WI38 (cell line): ENCODE measurements around the gene TRDN.
"Not testable (repeated sequence)": the region's sequence is repeated elsewhere in the genome, so short reads cannot be mapped to it uniquely, and the experiment has no call there.

ENCODE experiments used
- H3K4me3 ChIP-seq: 2 replicates; pipeline ENCODE4 v1.5.1; 2011; ENCODE audit warnings: low read depth, mild to moderate bottlenecking, control low read depth, low read length
- CTCF ChIP-seq: IDR thresholded peaks from 2 replicates; pipeline ENCODE4 v1.5.1; 2012; ENCODE audit warnings: low read depth, mild to moderate bottlenecking, control low read depth, low read length

The TRDN gene

GRCh38 chr6:123240626-123241025 is 396.1 kb downstream of the TRDN start:
- no peak for TF ChIP-seq CTCF
- no peak overlapping the region for H3K4me3 ChIP-seq

DNA sequence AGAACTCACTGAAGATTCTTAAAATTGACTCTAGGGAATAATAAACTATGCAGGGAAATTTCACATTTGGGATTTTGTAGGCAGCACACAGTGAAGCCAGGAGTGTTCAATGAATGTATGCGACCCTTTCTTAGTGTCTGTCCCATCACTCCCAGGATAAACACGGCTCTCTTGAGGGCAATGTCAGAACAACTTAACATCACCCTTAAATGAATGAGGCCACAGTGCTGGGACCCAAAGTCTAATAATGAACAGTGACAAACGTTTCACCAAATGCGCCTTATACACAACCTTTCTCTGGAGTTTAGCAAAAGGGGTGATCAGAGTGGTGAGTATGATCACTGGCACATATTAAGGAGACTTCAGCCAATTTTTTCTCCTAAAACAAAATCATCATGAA is 403.4 kb downstream of the TRDN start:
- no peak for TF ChIP-seq CTCF
- no peak overlapping the region for H3K4me3 ChIP-seq

DNA sequence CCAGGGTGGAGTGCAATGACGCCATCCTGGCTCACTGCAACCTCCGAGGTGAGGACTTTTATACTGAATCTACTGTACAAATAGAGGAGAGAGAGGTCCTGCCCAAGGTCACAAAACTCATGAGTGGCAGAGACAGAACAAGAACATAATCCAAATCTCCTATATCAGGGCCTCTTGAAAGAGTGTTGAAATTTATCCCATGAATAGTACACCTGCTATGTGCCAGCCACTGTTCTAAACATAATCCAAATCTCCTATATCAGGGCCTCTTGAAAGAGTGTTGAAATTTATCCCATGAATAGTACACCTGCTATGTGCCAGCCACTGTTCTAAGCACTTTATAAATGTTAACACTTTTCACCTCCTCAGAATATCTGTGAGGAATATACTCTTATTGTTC is 409.0 kb downstream of the TRDN start:
- H3K4me3 ChIP-seq: not testable (repeated sequence)

DNA sequence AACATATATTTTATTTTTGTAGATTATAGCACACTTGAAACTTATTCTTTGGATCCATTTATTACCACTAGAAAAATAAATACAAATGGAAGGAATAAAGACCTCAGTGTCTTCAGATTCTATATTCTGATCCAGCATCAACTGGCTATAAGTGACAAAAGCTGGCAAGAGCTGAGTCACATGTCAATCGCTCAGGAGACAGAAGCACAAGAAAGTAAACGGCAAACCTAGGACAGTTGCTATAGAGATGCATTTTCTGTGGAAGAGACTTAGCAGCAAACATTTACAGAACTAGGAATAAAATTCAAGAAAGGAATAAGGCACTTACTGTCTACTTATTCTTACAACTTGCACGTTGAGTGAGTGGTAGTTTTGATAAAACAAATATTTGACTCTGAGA is 410.4 kb downstream of the TRDN start:
- H3K4me3 ChIP-seq: no peak overlapping the region
- no peak for TF ChIP-seq CTCF

DNA sequence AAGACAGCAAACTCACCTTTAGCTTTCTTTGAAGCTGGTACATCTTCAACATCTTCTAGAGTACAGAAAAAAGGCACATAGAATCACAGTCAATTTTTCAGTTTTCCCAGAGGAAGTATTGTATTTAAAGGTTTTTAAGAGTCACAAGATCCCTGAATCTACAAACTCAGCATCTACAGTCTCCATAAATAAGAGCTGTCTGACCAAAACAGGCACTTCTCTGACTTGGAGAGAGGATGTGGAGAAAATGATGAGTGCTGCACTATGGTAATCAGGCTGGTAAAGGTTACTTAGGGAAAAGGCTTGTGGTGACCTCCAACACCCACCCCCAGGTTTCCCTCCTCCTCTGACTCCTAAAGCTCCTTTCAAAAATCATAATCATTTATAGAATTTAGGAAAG is 412.7 kb downstream of the TRDN start:
- no peak overlapping the region for H3K4me3 ChIP-seq
- no peak for TF ChIP-seq CTCF

GRCh38 chr6:123223461-123223860 is 413.3 kb downstream of the TRDN start:
- no peak overlapping the region for H3K4me3 ChIP-seq
- TF ChIP-seq CTCF: no peak

GRCh38 chr6:123215211-123215610 is 421.5 kb downstream of the TRDN start:
- TF ChIP-seq CTCF: no peak
- H3K4me3 ChIP-seq: no peak overlapping the region

DNA sequence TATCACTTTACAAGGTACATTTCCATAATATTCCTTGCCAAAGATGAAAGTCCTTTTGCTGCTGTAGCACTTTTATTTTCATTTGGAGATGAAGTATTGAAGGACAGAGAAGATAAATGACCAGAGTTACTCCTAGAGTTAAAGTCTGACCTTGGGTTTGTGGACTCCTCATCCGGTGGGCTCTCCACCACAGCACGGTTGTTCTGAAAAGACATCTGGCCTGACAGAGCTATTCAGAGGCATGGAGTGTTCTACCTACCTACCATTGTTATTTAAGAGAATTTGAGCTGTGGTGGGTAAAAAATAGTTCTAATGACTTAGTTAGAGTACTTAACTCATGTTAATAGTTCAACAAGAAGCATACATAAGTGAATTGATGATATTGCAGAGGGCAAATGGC is 422.3 kb downstream of the TRDN start:
- no peak for TF ChIP-seq CTCF
- H3K4me3 ChIP-seq: no peak overlapping the region
